Brain microvascular endothelial cell (primary cell): Measurements from ENCODE around the gene ARMC7.

Experiments used
- DNase-seq: peaks from one replicate; pipeline ENCODE4 v3.0.0-alpha.2; 2020
- H3K27ac ChIP-seq: fragments of 250-450 bp; sonication (Bioruptor Pico); 2 replicates; pipeline ENCODE4 v1.5.1; 2020; ENCODE audit warnings: mild to moderate bottlenecking, moderate library complexity
- H3K27me3 ChIP-seq: fragments of 250-450 bp; sonication (Bioruptor Pico); replicated peaks from 2 replicates; pipeline ENCODE4 v1.5.1; 2020; ENCODE audit warnings: mild to moderate bottlenecking
- H3K36me3 ChIP-seq: fragments of 250-450 bp; sonication (Bioruptor Pico); replicated peaks from 2 replicates; pipeline ENCODE4 v1.5.1; 2020; ENCODE audit warnings: mild to moderate bottlenecking
- H3K4me3 ChIP-seq: 2 replicates; pipeline ENCODE4 v1.5.1; 2011; ENCODE audit warnings: low read depth, mild to moderate bottlenecking, control low read depth, low read length, moderate library complexity
- CTCF ChIP-seq: IDR thresholded peaks from 2 replicates; pipeline ENCODE4 v1.5.1; 2011; ENCODE audit warnings: low read depth, mild to moderate bottlenecking, moderate library complexity, low read length, control low read depth, inconsistent platforms; ENCODE audit errors: missing control alignments
- in situ Hi-C: cut with HindIII; loops from 2 replicates; pipeline ENCODE4 v1.10.0; 2017; ENCODE audit warnings: low sequenced_read_pairs, low pct_ligation_motif_present

ARMC7 gene

GRCh38 chr17:75063626-75064025, 46.1 kb upstream of the ARMC7 start:
- H3K4me3 ChIP-seq = no peak overlapping the region
- in situ Hi-C loops = no loop called here
- no peaks in the 10 kb centered on the region for H3K27me3 ChIP-seq
- H3K36me3 ChIP-seq = peaks cover 43% of the 10 kb centered on the region
- TF ChIP-seq CTCF = no peak
- no peak overlapping the region for H3K27ac ChIP-seq
- no peak for DNase-seq

GRCh38 chr17:75064040-75064439, 45.7 kb upstream of the ARMC7 start:
- Histone ChIP-seq H3K27ac (no peak overlapping the region), H3K27me3 (no peaks in the 10 kb centered on the region), H3K4me3 (no peak overlapping the region), H3K36me3 (peaks cover 43% of the 10 kb centered on the region)
- in situ Hi-C loops = no loop called here
- no peak for TF ChIP-seq CTCF
- DNase-seq = no peak

GRCh38 chr17:75064460-75064859, 45.3 kb upstream of the ARMC7 start:
- DNase-seq = no peak
- Histone ChIP-seq H3K27me3 (no peaks in the 10 kb centered on the region), H3K27ac (no peak overlapping the region), H3K36me3 (peaks cover 43% of the 10 kb centered on the region), H3K4me3 (no peak overlapping the region)
- TF ChIP-seq CTCF = no peak
- in situ Hi-C loops = no loop called here

GRCh38 chr17:75064867-75065561, 44.8 kb upstream of the ARMC7 start:
- in situ Hi-C loops = no loop called here
- H3K27ac ChIP-seq = no peak overlapping the region
- no peak for TF ChIP-seq CTCF
- DNase-seq = no peak
- H3K36me3 ChIP-seq = peaks cover 39% of the 10 kb centered on the region
- no peak overlapping the region for H3K4me3 ChIP-seq
- H3K27me3 ChIP-seq = no peaks in the 10 kb centered on the region

GRCh38 chr17:75065562-75066151, 44.1 kb upstream of the ARMC7 start:
- Histone ChIP-seq H3K27me3 (no peaks in the 10 kb centered on the region), H3K4me3 (no peak overlapping the region), H3K27ac (no peak overlapping the region), H3K36me3 (peaks cover 34% of the 10 kb centered on the region)
- no peak for TF ChIP-seq CTCF
- no peak for DNase-seq
- in situ Hi-C loops = no loop called here
